Muscle of back (tissue), 11 donors: ENCODE results near the gene RCAN2. TPM values are rescaled to one million over a fixed set of nuclear protein-coding genes. Genes with fewer than 3 reads are reported as not detected.

Experiments used
- DNase-seq, 3 donors: peaks; one replicate each; pipeline versions ENCODE4 v3.0.0 to v3.0.0-alpha.2; 2013
- polyA plus RNA-seq, 10 donors: library from polyadenylated mRNA; unstranded; fragments of 120-200 nt; gene quantifications; one replicate each; pipeline ENCODE4 v1.2.1, GENCODE V29; 2013; ENCODE audit not compliant: insufficient read length in 10 of 10

RCAN2 gene
- polyA plus RNA-seq, 10 donors, result 3.6 to 7.2 (median 4.7) TPM

- no peak for DNase-seq
Measured at GRCh38 chr6:46262928-46263706, 228.1 kb downstream of the RCAN2 start.

DNA sequence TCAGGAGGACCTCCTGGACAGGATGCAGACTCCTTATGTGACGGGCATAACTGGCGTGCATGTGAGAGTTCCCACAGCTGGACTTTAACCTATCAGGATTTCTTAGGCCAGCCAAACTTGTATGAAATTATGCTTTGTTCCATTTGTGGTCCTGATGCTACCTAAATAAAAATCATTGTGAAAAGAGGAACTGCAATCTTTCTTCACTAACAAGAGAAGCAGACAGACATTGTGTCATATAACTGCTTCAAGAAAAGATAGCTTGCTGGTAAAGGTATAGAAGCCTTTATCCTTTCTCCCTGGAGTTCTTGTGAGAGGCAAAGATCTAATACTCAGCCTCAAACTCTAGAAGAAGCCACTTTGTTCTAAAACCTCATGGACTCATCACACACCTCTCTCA, 233.0 kb downstream of the RCAN2 start:
- no peak for DNase-seq

- DNase-seq, result no peak
Measured at GRCh38 chr6:46255528-46255927, 235.7 kb downstream of the RCAN2 start.

DNA sequence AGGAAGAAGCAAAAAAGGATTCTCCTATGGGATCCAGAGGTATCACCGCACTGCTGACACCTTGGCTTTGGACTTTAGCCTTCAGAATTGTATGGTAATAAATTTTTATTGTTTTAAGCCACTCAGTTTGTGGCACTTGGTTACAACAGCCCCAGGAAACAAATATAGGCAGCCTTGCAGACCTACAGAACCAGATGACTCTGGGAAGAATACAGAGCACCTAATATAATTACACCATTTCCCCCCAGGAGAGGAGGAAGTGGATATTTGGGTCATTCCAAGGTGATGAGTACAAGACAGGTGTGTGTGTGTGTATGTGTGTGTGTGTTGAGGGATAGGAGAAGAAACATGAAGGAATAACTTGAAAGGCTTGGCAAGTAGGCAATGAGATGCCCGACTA, 236.3 kb downstream of the RCAN2 start:
- DNase-seq, result no peak

GRCh38 chr6:46254331-46254730, 236.9 kb downstream of the RCAN2 start:
- no peak for DNase-seq

DNA sequence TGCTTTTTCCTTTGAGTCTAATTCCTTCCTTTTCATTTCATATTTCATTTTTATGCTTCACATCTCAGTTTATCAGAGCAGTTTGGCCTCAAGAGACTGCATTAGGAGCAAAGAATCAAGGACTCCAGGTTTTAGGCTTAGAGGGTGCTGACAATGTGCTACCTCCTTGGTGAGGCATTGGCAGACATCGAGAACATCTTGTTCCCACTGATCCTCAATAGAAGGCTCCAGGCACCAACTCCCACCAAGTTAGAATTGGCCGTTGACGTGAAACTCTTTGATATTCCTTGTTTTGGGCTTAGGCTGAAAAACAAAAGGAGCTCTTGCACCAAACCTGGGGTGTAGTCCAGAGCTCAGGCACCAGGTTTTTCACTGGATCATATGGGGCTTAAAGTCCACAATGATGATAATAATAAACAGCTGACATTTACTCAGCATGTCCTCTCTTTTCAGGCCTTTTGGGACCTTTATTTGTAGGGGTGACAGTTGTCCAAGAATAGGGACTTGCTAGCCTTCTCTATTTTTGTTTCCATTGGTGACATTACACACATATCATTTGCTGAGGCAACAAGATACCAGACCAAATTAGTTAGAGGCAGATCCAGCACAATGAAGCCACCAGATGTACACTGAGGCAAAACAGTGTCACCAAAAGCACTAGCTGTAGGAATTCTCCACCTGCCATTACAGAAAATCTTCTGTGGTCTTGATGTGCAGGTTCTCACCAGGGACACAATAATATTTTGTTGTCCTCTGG, 239.5 kb downstream of the RCAN2 start:
- no peak for DNase-seq

- no peak for DNase-seq
Measured at GRCh38 chr6:46248143-46248542, 243.1 kb downstream of the RCAN2 start.

DNA sequence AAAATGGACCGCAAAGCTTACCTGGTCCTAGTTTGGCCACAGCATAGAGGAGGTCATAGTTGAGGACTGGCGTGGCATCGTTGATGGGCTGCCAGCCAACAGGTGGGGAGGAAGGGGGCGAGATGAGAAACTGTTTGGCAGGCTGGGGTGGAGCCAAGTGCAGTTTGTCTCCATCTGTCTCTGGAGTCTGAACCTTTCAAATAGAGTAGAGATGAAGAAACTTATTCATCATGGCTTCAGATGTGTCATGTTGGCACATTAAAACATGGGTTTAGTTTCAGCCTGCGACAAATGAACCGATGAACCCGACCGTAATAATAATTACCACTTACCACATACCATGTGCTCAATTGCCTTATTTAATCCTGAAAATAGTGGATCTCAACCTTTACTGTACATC, 244.5 kb downstream of the RCAN2 start:
- DNase-seq, result no peak

- no peak for DNase-seq
Measured at GRCh38 chr6:46246081-46246480, 245.2 kb downstream of the RCAN2 start.

DNA sequence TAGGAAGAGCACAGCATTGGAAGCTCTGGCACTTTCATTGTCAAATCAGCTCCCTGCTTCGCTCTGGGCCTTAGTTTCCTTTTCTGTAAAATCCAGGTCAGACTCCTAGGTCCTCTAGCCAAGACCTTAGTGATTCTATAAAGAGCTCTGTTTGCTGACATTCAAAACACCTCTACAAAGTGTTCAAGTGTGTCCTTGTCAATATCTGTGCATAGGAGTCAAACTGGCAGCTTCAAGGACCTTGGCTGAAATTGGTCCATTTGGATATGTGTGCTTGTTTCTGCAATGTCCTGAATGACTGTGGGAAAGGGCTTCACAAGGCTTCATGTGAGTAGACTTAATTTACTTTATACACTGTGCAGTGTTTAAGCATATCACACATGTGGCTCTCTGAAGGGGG, 246.6 kb downstream of the RCAN2 start:
- DNase-seq, result no peak

DNA sequence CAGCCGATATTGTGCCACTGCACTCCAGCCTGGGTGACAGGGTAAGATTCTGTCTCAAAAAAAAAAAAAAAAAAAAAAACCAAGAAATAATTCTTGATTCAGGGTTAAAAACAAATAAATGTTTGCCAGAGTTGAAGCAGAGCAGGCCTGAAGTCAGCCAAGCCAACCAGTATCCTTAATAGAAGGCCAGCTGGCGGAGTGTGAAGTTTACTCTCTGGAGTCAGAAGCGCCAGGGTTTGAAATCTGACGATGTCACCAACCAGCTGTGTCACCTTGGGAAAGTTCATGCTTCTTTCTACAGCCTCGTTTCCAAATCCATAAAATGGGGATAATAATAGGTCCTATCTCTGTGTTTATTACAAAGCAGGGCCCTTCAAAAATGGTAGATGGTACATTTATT, 247.5 kb downstream of the RCAN2 start:
- DNase-seq, result peak; percentile 16 to 43 (median 23)

DNA sequence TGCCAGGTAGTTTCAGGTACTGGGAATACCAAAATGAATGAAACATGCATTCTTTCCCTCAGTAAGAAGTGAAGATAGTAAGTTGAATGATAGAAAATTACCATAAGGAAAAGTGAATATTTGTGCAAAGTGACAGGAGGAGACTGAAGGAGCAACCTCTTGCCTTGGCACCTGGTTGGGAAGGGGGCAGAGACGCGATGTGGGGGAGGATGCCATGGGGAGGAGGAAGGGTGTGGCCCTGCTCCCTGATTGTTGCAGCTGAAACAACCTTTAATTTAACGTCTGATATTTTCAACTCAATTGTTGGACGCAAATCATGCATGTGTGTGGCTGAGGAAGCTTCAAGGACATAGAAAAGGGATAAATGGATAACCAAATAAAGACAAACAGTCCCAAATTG, 248.3 kb downstream of the RCAN2 start:
- no peak for DNase-seq

DNA sequence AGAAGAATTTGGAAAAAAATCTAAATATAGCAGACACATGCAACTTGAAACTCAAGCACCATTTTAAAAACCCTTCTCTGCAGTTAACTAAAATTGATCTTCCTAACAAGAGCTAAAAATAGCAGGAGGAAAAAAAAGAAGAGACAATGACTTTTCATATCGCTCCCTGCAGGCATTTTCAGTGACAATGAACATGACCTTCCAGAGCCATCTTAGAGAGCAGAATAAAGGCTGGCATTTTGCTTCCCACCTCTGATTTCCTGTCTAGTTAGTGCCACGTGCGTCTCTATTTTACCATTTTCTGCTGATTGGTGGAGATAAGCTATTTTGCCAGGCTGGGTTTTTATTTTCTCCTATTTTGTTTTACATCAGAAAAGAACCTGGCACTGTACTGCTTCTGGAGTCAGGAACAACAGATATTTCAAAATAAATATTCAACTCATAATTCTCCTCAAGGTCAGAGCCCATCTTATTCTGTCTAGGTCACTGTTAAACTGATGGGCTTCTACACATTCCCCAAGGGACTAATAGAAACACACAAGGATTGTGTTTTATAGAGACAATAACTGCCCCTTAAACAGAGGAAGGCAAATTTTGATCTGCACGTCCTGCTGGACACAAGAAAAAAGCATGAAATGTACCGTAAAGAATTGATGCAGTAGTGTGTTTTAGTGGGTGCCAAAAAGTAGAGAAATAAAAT, 250.2 kb downstream of the RCAN2 start:
- DNase-seq, result peak in 1 of 3 donors; percentile 20

DNA sequence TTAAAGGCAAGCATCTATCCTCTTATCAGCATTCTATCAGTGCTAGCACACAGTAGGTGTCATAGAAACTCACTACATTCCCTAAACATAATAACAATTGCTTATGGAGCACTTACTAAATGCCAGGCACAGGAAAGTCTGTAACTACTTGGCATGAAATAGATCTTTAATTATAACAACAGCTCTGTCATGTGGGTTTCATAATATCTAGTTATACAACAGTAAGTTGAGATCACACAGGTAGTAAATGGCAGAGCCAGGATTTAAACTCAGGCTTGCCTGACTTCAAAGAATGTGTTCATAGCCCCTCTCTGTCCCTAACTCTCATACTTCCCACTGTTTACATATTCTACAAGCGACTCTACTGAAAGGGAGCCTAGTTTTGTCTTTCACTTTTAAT, 254.5 kb downstream of the RCAN2 start:
- no peak for DNase-seq

- DNase-seq, result no peak
Measured at GRCh38 chr6:46235242-46235641, 256.0 kb downstream of the RCAN2 start.

DNA sequence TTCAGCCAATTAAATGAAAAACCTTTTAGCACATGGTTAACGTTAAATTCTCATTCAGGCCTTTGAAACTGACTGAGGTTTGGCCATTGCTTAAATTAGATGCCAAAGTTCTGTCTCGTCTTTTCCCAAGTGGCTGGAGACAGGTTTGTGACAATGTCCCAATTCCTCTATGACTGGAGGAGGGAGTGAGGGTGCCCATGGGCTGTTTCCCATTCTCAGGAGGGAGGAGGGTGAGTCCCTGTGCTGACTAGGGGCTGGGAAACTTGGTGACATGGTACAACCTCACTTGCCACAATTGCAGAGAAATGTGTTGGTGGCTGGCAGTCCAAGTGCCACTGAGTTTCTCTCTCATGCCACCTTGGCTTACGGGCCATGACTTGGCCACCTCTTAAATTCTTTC, 256.5 kb downstream of the RCAN2 start:
- no peak for DNase-seq

GRCh38 chr6:46234156-46234556, 257.1 kb downstream of the RCAN2 start:
- DNase-seq, result peak; percentile 26 to 63 (median 31)

GRCh38 chr6:46233129-46233528, 258.1 kb downstream of the RCAN2 start:
- DNase-seq, result no peak

DNA sequence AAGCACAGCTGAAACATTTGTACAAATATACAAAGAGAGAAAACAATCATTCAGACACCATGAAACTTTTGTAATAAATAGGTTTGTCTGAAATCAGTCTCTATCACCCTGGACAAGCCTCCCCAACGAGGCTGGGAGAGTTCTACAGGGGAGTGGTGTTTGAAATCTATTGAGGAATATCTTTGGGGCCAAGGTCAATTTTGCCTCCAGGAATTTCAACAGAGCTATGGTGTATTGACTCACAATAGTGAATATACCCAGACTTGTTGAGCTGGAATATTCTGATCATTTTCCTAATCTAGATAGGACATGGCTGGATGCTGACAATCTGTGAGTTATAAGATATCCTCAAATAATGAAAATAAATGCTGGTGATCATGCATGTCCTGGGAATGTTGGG, 269.0 kb downstream of the RCAN2 start:
- DNase-seq, result no peak

GRCh38 chr6:46221222-46221793, 269.9 kb downstream of the RCAN2 start:
- peak; percentile 40 to 63 (median 48) for DNase-seq

DNA sequence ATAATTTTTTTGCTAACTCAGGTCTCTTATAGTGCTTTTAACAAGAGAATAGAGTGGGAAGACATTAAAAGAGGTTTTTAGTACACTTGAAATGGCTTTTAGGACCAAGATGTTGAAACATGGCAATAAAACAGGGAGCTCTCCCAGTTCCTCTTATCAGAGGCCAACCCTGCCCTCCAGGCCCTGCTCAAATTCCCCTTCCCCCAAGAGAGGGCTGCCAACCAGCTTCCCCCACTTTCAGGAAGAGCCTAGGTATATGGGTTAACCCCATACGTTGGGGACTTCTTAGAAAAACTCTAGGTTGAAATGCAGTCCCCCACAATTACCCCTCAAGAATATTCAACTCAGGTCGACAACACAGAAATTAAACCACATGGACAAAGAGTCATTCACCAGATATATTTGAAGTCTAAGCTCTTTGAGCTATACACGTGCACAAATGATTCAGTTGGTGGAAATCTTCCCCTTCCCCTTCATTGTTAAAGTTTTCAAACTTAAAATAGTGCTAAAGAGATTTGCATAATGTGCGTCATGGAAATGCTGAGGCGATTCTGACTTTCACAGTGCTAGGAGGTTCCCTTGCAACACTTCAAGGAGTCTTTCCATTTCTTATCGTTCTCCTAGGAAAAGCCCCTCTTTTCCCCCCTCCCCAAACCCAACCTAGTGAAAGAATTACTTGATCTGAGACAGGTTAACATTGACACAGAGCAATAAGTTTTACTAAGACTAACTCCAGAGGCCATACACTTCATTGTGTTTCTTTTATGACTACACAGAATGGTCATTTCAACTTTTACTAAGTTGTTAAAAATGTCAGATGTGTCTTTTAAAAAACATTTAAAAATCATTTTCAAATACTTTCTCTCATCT, 270.7 kb downstream of the RCAN2 start:
- DNase-seq, result no peak
